Measurements from ENCODE around the gene ASXL2.
"Not testable (repeated sequence)": the region's sequence is repeated elsewhere in the genome, so short reads cannot be mapped to it uniquely, and the experiment has no call there.

Gene ASXL2

DNA sequence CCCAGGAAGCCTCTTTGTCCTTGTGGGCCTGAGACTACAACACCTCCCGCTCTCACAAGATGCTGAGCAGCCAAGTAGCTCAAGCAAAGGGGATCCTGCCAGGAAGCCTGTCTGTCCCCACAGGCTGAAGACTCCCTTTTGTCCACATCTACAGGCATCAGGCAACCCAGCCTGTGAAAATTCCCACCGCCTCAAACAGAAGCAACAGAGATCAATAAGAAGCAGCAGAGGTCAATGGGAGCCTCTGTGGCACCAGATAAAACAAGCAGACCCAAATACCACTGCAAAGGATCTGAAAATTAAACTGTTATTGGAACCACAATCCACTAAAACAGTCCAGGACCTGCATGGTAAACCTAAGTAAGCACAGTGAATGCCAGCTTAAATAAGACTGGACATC, 48.5 kb downstream of the ASXL2 start:
- H3K4me1 ChIP-seq (ENCODE audit: low read length): no peaks in the 10 kb centered on the region
- H3K36me3 ChIP-seq (replicated peaks; ENCODE audit: insufficient read depth, low read length): no peaks in the 10 kb centered on the region
- no peak overlapping the region for H3K4me3 ChIP-seq (ENCODE audit: low read length)
- H3K9me3 ChIP-seq (replicated peaks; ENCODE audit: insufficient read depth, low read length): no peaks in the 10 kb centered on the region
- no peak for DNase-seq
- H3K9ac ChIP-seq (ENCODE audit: low read length): no peak overlapping the region
- peaks cover 22% of the 10 kb centered on the region for H3K79me2 ChIP-seq (ENCODE audit: low read length)
- H4K20me1 ChIP-seq (ENCODE audit: insufficient read depth, low read length): no peaks in the 10 kb centered on the region
- no peak overlapping the region for H3K27ac ChIP-seq (ENCODE audit: low read length)
- H3K9me2 ChIP-seq (replicated peaks; ENCODE audit: insufficient read depth, low read length): no peaks in the 10 kb centered on the region
- H3F3A ChIP-seq (ENCODE audit: insufficient read depth, low read length): no peaks in the 10 kb centered on the region
- no peaks in the 10 kb centered on the region for H3K27me3 ChIP-seq (replicated peaks; ENCODE audit: insufficient read depth, low read length)
- H2AFZ ChIP-seq (ENCODE audit: low read length): no peak overlapping the region
- TF ChIP-seq EZH2phosphoT487 (IDR thresholded peaks at IDR 0.05; ENCODE audit: low read length): no peak
- TF ChIP-seq, protein P1, sequence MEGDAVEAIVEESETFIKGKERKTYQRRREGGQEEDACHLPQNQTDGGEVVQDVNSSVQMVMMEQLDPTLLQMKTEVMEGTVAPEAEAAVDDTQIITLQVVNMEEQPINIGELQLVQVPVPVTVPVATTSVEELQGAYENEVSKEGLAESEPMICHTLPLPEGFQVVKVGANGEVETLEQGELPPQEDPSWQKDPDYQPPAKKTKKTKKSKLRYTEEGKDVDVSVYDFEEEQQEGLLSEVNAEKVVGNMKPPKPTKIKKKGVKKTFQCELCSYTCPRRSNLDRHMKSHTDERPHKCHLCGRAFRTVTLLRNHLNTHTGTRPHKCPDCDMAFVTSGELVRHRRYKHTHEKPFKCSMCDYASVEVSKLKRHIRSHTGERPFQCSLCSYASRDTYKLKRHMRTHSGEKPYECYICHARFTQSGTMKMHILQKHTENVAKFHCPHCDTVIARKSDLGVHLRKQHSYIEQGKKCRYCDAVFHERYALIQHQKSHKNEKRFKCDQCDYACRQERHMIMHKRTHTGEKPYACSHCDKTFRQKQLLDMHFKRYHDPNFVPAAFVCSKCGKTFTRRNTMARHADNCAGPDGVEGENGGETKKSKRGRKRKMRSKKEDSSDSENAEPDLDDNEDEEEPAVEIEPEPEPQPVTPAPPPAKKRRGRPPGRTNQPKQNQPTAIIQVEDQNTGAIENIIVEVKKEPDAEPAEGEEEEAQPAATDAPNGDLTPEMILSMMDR (IDR thresholded peaks at IDR 0.05; ENCODE audit: low read length): no peak
- no peak for TF ChIP-seq EZH2 (optimal IDR thresholded peaks at IDR 0.05; ENCODE audit: low read depth, low read length)
- H3K4me2 ChIP-seq (ENCODE audit: low read depth, low read length): no peak overlapping the region

DNA sequence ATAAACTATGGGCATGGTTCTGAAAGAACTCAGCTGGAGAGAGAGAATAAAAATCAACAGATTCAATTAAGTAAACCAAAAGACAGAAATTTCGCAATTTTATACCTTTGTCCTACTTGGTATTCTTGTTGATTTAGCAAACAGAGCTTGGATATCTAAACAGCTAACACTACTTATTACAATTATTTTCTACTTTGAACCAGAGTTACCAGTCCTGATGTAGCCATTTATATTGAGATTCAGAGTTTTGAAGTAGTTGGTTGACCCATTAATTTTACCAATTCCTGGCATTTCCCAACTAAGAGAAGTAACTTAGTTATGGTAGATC, 48.9 kb downstream of the ASXL2 start:
- H3K27me3 ChIP-seq (replicated peaks; ENCODE audit: insufficient read depth, low read length): no peaks in the 10 kb centered on the region
- no peak overlapping the region for H3K27ac ChIP-seq (ENCODE audit: low read length)
- no peaks in the 10 kb centered on the region for H3K9me2 ChIP-seq (replicated peaks; ENCODE audit: insufficient read depth, low read length)
- no peak overlapping the region for H2AFZ ChIP-seq (ENCODE audit: low read length)
- H3K9ac ChIP-seq (ENCODE audit: low read length): no peak overlapping the region
- H3K4me2 ChIP-seq (ENCODE audit: low read depth, low read length): no peak overlapping the region
- TF ChIP-seq, protein P1 (IDR thresholded peaks at IDR 0.05; ENCODE audit: low read length): no peak
- TF ChIP-seq EZH2phosphoT487 (IDR thresholded peaks at IDR 0.05; ENCODE audit: low read length): no peak
- TF ChIP-seq EZH2 (optimal IDR thresholded peaks at IDR 0.05; ENCODE audit: low read depth, low read length): no peak
- H3K36me3 ChIP-seq (replicated peaks; ENCODE audit: insufficient read depth, low read length): no peaks in the 10 kb centered on the region
- H3K9me3 ChIP-seq (replicated peaks; ENCODE audit: insufficient read depth, low read length): no peaks in the 10 kb centered on the region
- H3K79me2 ChIP-seq (ENCODE audit: low read length): peaks cover 19% of the 10 kb centered on the region
- no peak for DNase-seq
- H3K4me3 ChIP-seq (ENCODE audit: low read length): no peak overlapping the region
- H3K4me1 ChIP-seq (ENCODE audit: low read length): no peaks in the 10 kb centered on the region
- H3F3A ChIP-seq (ENCODE audit: insufficient read depth, low read length): no peaks in the 10 kb centered on the region
- H4K20me1 ChIP-seq (ENCODE audit: insufficient read depth, low read length): no peaks in the 10 kb centered on the region

DNA sequence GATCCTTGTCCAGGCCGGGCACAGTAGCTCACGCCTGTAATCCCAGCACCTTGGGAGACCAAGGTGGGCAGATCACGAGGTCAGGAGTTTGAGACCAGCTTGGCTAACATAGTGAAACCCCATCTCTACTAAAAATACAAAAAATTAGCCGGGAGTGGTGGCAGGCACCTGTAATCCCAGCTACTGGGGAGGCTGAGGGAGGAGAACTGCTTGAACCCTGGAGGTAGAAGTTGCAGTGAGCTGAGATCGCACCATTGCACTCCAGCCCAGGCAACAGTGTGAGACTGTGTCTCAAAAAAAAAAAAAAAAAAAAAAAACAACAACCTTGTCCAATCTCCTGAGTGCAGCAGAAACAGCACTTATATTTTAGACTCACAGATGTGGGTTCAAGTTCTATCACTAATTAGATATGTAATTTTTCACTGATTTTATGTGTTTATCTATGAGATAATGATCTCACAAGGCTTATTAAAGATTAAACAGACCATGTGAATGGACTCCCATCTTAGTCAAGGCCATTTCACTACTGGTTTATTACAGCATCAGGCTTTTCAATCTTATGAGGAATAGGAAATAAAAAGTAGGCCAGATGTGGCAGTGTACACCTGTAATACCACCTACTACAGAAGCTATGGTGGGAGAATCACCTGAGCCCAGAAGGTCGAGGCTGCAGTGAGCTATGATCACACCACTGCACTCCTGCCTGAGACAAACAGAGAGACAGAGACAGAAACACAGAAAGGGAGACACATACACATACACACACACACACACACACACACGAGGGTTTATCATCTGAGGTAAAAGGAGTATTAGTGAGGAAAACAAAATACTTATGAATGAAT, 49.5 kb downstream of the ASXL2 start:
- not testable (repeated sequence) for H3F3A ChIP-seq (ENCODE audit: insufficient read depth, low read length); H3K4me2 ChIP-seq (ENCODE audit: low read depth, low read length); H3K4me1 ChIP-seq (ENCODE audit: low read length); H3K36me3 ChIP-seq (replicated peaks; ENCODE audit: insufficient read depth, low read length); H3K9me2 ChIP-seq (replicated peaks; ENCODE audit: insufficient read depth, low read length); H3K4me3 ChIP-seq (ENCODE audit: low read length); H3K9ac ChIP-seq (ENCODE audit: low read length); H3K9me3 ChIP-seq (replicated peaks; ENCODE audit: insufficient read depth, low read length); H3K27ac ChIP-seq (ENCODE audit: low read length); H2AFZ ChIP-seq (ENCODE audit: low read length); H4K20me1 ChIP-seq (ENCODE audit: insufficient read depth, low read length); H3K27me3 ChIP-seq (replicated peaks; ENCODE audit: insufficient read depth, low read length); DNase-seq
- H3K79me2 ChIP-seq (ENCODE audit: low read length): peaks cover 19% of the 10 kb centered on the region

DNA sequence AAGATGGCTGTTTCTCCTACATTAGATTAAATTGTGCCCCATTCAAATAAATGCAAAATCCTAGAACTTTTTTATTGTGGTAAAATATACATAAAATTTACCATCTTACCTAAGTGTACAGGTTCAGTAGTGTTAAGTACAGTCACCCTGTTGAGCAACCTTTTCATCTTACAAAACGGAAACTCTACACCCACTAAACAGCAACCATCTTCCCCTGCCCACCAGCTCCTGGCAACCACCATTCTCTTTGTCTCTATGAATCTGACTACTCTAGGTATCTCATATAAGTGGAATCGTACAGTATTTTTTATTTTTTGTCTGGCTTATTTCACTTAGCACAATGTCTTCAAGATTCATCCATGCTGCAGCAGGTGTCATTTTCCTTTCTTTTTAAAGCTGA, 53.0 kb downstream of the ASXL2 start:
- Histone ChIP-seq H3F3A (ENCODE audit: insufficient read depth, low read length) (no peaks in the 10 kb centered on the region), H3K9me2 (replicated peaks; ENCODE audit: insufficient read depth, low read length) (no peaks in the 10 kb centered on the region), H3K27ac (ENCODE audit: low read length) (no peak overlapping the region), H3K4me3 (ENCODE audit: low read length) (no peak overlapping the region), H3K4me1 (ENCODE audit: low read length) (no peaks in the 10 kb centered on the region), H4K20me1 (ENCODE audit: insufficient read depth, low read length) (no peaks in the 10 kb centered on the region), H2AFZ (ENCODE audit: low read length) (no peak overlapping the region), H3K36me3 (replicated peaks; ENCODE audit: insufficient read depth, low read length) (no peaks in the 10 kb centered on the region), H3K4me2 (ENCODE audit: low read depth, low read length) (no peak overlapping the region), H3K9ac (ENCODE audit: low read length) (no peak overlapping the region), H3K79me2 (ENCODE audit: low read length) (peaks cover 15% of the 10 kb centered on the region), H3K27me3 (replicated peaks; ENCODE audit: insufficient read depth, low read length) (no peaks in the 10 kb centered on the region), H3K9me3 (replicated peaks; ENCODE audit: insufficient read depth, low read length) (no peaks in the 10 kb centered on the region)
- DNase-seq: no peak
- no peak for TF ChIP-seq EZH2phosphoT487 (IDR thresholded peaks at IDR 0.05; ENCODE audit: low read length)
- TF ChIP-seq EZH2 (optimal IDR thresholded peaks at IDR 0.05; ENCODE audit: low read depth, low read length): no peak
- TF ChIP-seq, protein P1 (IDR thresholded peaks at IDR 0.05; ENCODE audit: low read length): no peak
